Pulmonary artery endothelial cell (primary cell): Measurements from ENCODE around the gene DOCK1. TPM values are rescaled to one million over a fixed set of nuclear protein-coding genes. Genes with fewer than 3 reads are reported as not detected.
"Not testable (repeated sequence)": the region's sequence is repeated elsewhere in the genome, so short reads cannot be mapped to it uniquely, and the experiment has no call there.

Source experiments
- DNase-seq: peaks from one replicate; pipeline ENCODE4 v3.0.0-alpha.2; 2011; ENCODE audit warnings: low read depth, low spot score
- total RNA-seq: library from RNA; depleted of rRNA; stranded (reverse); fragments of >200 nt; gene quantifications from 2 replicates; pipeline ENCODE4 v1.2.3, GENCODE V29; 2014

The DOCK1 gene
- total RNA-seq, 1 donor from 2014 or later, result 74.0 TPM

DNA sequence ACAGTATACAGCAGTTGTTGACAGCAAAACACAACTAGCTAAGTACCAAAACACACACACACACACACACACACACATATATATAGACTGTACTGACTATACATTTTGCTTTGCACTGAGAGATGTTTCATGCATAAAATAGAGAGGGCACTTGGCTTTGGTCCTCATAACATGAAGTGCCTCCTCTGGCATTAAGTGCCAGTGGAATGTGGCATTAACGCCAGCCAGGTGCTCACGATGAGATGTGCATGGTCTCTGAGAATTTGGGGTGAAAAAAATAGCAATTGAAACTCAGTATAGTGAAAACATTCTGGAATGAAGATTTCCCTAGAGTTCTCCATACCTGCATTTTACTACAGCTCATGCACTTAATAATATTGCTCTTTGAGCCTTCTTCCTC, 361.2 kb downstream of the DOCK1 start:
- DNase-seq, result no peak

DNA sequence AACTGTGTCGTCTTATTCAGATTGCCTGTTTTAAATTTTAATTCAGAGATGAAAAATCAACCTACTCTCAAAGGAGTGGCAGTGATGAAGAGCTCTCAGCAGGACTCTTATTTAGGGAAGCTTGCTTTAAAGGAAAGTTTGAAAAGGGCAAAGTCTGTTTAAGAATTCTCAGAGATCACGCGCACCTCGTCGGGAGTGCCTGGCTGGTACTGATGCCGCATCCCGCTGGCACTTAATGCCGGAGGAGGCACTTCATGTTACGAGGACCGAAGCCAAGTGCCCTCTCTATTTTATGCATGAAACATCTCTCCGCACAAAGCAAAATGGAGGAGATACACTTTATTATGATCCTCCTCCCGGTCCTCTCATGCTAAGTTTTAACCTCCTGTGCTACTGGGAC, 362.2 kb downstream of the DOCK1 start:
- DNase-seq, result no peak

DNA sequence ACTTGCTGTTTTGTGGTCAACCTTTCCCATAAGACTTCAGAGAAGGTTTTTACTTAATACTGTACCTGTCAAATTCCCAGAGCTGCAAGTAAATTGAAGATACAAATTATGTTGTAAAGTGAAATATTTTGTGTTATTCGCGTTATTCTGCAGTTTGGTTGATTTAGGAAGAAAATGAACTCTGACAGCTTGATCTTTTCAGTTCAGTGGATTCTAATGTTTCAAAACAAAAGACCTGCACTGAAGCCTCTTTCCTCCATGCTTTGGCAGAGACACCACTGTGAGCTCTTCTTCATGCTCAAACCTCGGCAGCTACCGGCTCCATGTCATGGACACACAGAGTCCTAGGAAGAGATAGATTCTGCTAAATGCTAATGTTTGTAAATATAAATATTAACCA, 366.8 kb downstream of the DOCK1 start:
- DNase-seq, result no peak

DNA sequence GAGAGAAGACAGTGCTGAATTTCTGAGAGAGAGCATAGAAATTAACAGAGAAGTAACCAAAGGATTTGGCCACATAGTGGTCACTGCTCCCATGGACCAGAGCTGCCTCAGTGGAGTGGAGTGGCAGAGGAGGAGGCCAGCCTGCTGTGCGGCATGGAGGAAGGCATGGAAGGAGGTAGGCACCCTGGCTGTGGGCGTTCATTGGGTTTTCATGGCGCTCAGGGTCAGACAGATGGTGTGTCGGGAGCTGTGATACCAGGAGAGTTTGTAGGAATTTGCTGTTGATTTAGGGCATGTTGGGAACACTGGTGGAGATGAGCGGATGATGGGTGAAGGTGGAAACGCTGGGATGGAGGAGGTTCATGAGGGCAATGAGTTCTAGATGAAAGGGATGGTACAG, 370.0 kb downstream of the DOCK1 start:
- DNase-seq, result no peak

DNA sequence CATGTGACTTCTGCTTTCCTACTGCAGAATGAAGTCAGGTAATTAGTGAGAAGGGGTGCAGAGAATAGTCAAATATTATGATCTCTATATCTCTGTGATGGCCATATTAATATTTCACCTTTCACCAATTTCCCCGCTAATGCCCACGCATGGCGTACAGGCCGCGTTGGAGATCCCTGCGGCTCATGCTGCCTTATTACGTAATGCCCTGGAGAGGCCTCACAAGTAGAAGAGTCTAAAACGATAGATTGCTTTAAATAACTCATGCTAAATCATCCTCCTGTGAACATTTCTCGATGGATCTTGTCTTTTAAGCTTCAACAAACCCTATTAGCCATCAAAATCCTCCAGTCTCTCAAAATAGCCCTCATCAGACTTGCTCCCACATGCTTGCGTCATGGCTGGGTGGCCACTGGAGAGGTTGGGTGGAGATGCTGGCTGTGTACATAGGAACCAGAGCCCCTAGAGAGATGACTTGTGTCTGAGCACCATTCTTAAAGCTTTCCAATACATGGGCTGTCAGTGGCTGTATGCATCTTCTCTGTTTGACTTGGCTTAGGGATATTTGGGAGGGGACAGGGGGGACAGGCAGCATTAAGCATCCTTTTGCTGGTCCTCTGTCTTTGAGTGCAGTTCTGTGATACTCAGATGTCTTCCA, 370.7 kb downstream of the DOCK1 start:
- DNase-seq, result no peak

DNA sequence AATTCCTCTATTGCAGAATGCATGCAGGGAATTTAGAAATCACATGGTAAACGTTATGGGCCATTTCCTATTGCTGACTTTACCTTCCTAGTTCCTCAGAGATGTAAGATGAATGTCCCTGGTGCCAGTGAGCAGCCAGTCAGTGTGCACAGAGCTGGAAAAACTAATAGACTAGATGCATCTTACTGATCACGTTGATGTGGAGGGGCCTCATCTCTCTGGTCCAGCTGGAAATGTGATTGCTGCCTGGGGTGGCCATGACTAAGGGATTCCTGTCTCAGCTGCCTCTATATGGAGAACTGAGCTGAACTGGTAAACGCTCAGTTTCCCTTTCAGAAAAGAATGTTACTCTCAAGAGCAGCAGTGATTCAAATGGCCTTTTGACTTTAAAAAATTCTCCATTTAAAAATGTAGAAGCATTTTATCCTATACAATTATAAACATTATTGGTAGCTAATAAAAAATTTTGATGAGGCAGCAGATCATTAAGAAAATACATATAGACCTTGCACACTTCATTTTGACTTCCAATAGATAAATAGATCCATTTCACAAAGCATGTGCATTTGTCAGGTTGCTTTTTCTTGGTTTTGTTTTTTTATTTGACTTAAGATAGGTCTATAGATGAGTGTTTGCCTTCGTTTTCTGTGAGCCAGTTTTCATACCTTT, 371.7 kb downstream of the DOCK1 start:
- no peak for DNase-seq

DNA sequence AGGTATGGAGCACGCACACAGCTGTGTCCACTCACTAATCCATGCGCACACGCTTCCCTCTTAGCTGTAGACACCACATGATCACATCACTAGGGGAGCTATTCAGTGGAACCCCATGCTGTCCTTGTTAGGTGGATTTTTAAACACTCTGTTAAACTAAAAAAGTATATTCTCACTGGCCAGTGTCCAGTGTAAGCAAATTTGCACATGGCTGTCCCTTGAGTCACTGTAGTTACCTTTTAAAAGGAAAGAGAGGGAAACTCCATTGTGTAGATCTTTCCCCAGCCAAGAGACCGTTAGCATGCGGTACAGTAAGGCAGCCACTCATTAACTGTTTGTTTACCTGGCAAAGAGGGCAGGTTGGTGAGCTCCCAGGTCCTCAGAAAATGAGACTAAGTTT, 372.8 kb downstream of the DOCK1 start:
- DNase-seq, result no peak

DNA sequence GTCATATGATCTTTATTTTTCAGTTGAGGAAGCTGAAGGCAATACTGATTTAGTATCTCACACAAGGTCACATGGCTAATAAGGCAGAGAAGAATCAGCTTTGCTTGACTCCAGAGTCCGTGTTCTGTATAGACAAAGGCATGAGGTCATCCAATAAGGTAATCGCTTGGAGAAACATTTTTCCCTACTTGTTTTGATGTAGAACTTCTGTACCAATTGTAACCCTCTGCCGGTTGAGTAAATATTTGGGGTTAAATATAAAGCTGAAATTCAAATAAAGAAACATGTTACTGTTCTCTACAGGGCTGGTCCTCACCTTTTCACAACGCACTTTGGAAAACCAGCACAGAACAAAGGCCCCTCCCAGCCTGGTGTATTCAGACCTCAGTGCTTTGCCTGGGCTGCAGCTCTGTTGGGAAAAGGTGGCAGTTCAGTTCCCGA, 374.1 kb downstream of the DOCK1 start:
- DNase-seq, result no peak

DNA sequence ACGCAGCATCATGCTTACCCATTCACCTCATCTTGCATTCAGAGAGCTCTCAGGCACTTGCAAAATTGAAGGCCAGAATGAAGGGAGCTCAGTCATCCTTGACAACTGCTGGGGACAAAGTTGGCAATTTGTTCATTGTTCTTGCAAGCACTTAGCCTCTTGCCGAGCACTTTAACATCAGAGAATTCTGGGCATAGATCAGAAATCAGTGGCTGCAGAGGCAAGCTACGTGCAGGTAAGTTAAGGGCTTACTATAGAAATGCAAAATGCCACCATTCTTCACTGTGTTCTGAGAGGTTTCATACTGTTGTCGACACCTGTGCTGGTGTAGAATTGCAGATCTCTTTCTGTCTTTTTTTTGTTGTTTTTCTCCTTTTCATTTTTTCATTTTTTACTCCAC, 375.2 kb downstream of the DOCK1 start:
- no peak for DNase-seq

DNA sequence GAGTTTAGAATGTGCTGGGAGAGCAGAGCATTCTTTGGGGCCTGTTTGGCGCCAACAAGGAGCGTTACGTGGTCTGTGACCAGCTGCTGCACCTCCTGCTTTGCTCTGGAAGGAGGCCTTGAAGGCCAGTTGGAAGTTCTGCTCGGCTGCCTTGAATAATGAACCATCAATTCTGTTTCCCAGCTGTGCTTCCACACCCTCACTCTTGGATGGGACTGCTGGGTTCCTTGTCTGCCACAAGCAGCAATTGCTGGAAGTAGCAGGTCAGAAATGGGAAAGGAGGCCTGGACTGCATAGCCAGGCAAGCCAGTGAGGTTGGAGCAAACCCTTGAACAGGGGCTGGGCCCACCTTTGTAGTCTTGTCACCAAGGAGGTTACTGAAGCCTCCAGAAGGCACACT, 377.8 kb downstream of the DOCK1 start:
- no peak for DNase-seq

DNA sequence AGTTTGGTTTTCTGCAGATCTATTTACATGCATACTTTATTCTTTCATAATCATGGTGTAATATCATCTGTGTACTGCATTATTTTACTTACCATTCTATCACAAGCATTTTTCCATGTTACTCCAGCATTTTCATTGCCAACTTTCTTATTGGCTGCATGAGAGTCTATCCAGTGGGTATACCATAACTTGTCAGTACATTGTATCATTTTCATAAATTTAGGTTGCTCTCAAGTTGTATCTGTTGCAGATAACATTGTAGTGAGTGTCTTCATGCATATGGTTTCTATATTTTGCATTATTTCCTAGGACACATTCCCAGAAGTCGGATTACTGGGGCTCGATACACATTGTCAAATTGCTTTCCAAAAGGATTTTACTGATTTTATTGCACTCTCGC, 378.3 kb downstream of the DOCK1 start:
- DNase-seq, result no peak

DNA sequence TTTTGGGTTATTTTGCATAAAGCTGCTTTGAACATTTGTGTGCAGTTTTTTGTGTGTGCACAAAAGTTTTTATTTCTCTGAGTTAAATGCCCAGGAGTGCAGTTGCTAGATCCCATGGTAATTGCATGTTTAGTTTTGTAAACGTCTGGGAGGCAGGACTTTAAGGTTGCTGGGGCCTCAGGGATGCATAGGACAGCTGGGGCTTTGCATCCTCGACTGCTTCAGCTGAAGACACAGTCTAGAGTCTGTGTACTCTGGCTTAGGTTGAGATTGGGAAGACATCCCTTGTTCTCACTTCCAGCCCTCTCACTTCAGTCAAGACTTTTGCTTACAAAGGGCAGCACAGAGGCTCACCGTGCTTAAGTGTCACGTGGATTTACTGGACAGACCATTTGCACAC, 385.6 kb downstream of the DOCK1 start:
- no peak for DNase-seq

DNA sequence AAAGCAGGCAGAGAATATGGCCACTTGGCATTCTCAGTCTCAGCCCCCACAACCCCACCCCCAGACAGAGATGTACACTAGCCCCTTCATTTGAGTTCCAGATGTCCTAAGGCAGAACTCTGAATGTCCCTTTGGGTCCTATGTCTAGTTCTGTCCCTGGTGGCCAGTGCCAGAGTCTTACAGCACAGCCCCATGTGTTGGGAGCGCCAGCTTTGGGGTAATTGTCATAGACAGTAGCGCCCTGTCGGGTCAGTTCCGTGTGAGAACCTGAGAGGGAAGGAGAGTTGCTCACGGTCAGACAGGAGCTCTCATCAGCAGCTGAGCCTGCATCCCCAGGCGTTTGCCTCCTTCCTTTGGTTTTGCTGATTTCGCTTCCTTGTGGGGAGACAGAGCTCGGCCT, 386.1 kb downstream of the DOCK1 start:
- DNase-seq, result no peak

DNA sequence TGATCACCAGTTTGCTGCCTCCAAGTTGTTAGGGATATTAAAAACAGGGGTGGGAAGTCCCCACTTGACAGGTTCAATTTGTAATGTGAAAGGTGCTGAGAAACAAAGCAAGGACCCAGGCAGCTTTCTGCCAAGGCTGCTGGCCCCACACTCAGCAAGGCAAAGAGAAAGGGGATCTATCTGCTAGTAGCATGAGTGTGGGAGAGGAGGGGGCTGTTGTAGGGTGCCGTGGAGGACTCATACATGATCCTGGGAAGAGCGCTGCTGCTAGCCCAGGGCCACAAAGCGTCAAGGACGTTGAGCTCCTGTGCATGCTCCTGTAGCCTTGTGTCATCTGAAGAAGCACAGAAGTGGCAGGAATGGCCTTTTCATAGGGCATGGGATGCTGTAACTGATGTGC, 387.7 kb downstream of the DOCK1 start:
- DNase-seq, result no peak

DNA sequence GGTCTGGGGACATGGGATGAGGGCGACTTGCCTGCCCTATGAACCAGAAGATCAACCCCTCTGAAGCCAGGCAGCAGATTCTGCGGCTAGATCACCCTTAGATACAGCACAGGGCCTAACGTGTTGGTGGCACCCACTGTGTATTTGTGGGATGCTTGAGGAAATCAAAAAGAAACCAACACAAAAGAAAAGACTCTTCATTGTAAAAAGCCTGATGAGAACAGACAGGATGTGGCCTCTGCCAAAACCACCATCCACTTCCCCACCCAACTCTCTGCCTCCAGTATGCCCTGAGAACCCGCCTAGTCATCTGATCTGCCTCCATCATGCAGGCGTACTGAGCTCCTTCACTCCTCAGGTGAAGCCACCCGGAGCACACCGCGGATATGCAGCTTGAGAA, 388.4 kb downstream of the DOCK1 start:
- DNase-seq, result no peak

DNA sequence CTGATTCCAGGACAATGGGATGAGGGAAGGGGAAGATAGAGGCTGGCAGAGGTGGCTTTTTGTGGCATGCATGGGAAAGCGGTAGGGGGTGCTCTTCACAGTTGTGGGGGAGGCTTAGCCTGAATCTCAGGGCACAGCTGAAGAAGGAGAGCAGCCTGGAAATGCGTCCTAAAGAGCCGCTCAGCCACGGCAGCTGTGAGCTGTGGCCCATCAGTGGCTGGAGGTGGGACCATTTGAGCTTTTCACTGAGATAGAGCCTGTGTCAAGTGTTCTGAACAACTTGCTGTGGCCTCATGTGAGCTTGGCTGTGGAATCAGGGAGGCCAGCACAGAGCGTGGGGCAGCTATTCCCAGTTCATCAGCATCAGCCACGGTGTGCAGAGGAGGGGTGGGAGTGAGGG, 391.5 kb downstream of the DOCK1 start:
- DNase-seq, result no peak

DNA sequence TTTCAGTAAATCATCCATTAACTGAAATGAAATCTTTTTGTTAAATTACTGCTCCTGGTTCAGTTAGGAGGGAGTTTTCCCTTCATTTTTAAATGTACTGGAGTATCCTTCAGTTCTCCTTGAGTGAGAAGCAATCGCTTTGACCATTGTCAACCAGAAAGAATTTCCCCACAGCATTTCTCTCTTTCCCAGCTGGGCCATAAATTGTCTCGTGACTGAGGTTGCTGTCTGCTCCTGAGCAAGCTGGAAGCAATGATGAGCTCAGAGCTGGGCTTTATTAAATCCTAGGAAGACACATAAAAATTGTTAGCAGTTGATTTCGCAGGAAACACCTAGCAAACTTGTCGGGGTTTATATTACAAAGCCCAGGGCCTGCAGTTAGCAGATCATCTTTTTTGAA, 393.2 kb downstream of the DOCK1 start:
- no peak for DNase-seq

DNA sequence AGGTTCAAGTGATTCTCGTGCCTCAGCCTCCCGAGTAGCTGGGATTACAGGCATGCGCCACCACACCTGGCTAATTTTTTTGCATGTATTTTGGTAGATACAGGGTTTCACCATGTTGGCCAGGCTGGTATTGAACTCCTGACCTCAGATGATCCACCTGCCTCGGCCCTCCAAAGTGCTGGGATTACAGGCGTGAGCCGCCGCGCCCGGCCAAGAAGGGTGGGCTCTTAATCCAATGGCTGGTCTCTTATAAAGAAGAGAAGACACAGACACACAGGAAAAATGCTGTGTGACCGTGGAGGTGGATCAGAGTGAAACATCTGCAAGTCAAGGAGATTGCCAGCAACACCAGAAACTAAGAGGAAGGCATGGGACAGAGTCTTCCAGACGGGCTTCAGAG, 394.0 kb downstream of the DOCK1 start:
- not testable (repeated sequence) for DNase-seq

DNA sequence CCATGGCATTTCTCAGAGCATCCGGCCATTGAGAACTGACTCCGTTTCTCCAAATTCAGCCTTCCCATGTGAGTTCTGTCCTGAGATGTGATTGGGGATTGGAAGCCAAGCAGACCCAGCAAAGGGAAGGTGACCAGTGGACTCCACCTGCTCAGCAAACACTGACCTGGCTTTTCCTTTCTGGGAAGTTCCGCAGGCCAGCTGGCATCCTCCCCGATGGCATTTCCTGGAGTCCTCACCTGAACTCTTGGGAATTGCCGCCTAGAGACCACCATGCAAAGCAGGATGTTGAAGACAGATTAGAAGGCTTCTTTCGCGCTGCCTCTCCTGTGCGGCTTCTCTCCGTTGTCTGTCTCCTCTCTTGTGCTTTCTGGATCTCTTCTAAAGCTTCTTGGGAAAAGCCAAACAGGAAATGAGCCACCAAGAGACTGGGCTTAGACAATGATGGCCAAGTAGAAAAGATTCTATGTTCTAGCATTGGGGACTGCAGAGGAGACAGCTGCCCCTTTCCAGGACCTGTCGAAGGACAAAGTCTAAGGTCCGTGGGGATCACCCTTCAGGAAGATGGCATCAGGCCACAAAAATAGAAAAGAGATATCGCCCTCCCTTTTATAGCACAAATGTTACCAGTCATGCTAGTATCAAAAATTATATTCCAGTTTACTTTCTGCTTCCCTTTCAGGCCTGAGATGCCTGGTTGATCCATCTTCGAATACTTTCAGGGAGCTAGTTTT, 394.9 kb downstream of the DOCK1 start:
- DNase-seq, result no peak

DNA sequence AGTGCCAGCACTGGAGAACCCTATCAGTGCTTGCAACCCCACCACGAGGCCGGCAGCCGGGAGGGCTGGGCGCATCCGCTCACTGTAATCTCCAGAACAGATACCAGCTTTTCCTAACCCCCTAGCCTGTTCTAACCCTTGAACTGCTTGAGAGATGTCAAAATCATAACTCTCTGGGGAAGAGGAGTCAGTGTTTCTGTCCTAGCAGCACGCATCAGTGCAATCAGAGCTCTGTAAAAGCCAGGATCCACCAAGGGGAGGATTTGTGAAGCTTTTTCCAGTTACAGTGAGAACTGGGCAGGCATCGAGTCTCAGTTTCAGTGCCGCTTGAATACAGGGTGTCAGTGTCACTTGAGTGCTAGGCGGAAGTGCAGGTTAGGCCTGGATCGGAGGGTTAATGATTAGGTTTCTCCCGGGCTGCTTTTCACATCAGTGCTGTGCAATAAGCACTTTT, 395.7 kb downstream of the DOCK1 start:
- DNase-seq, result no peak

DNA sequence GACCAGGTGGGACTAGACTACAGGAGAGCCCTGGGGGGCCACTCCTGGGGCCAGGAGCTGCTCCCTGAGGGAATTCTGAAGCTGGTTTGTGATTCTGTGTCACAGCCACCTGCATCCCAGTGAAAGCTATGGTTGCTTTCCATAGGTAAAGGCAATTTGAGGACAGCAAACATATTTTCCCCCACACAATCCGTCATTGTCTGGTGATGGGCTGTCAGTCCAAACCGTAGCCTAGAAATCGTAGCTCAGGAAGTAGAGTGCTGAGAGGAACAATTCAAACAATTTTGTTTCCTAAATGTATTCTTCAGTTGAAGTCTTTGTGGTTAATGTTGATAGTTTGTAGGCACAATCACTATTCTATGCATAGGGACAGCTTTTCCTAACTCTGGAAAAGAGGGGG, 397.1 kb downstream of the DOCK1 start:
- no peak for DNase-seq

DNA sequence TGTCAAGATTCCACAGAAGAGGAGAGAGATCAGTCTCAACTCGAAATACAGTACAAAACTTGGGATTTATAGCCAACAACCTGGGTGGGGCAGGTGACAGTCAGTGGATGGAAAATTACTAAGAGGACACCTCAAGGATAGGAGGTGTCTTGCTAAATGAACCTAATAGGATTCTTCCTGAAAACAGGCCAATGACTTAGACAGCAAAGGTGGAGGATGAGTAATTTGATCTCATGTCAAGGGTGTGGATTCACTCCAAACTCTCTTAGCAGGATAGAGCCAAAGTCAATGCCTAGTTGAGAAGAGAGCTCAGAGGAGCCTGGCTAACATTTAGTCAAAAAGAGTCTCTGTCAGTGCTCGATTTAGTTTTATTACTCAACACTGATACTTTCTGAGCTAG, 397.9 kb downstream of the DOCK1 start:
- no peak for DNase-seq

DNA sequence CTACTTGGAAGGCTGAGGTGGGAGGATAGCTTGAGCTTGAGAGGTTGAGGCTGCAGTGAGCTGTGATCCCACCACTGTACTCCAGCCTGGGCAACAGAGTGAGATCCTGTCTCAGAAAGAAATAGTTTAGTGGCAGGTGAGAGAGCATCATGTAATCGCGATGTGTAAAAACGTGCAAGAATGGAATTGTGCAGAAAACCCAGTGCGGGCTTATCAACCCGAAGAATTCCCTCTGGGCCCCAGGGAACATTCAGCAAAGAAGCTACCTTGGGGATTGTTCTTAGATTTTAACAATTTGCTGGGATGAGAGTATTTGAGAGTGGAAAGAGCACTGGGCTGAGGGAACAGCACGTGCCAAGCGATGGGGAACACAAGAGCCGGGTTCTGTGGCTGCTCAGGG, 398.5 kb downstream of the DOCK1 start:
- no peak for DNase-seq
